AG09309 (cell line): ENCODE measurements around the gene JAZF1.

Source experiments
- DNase-seq: peaks from one replicate; pipeline ENCODE4 v3.0.0-alpha.2; 2010; ENCODE audit warnings: low read depth
- H3K4me3 ChIP-seq: 2 replicates; pipeline ENCODE4 v1.5.1; 2011; ENCODE audit warnings: mild to moderate bottlenecking, low read depth, low read length, moderate library complexity; ENCODE audit not compliant: control insufficient read depth
- CTCF ChIP-seq: IDR thresholded peaks from 2 replicates; pipeline ENCODE4 v1.5.1; 2011; ENCODE audit warnings: mild to moderate bottlenecking, low read depth, low read length, inconsistent platforms; ENCODE audit not compliant: insufficient read depth, control insufficient read depth; ENCODE audit errors: missing control alignments

JAZF1 gene

GRCh38 chr7:28222636-28223035 is 42.0 kb upstream of the JAZF1 start:
- DNase-seq, result no peak
- no peak overlapping the region for H3K4me3 ChIP-seq
- TF ChIP-seq CTCF, result no peak

- H3K4me3 ChIP-seq, result no peak overlapping the region
- no peak for TF ChIP-seq CTCF
- no peak for DNase-seq
Measured at GRCh38 chr7:28219793-28220192, 39.2 kb upstream of the JAZF1 start.

DNA sequence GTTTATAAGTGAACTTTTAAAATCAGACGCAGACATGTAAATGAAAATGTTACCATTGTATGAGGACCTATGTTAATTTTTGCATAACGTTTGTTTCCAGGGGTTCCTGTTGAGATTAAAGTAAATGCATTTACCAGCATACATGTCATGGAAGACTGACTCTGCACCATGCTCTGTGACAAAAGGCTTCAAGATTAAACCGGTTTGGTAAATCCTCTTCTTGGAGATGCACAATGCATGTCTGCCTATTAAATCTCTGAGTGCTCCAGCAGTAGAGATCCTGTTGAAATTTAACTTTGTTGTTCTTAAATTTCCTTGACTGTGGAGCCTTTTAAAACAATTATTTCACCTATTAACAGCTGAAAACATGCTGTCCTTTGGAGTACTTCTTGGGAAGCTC is 36.5 kb upstream of the JAZF1 start:
- no peak for DNase-seq
- no peak for TF ChIP-seq CTCF
- H3K4me3 ChIP-seq, result no peak overlapping the region

DNA sequence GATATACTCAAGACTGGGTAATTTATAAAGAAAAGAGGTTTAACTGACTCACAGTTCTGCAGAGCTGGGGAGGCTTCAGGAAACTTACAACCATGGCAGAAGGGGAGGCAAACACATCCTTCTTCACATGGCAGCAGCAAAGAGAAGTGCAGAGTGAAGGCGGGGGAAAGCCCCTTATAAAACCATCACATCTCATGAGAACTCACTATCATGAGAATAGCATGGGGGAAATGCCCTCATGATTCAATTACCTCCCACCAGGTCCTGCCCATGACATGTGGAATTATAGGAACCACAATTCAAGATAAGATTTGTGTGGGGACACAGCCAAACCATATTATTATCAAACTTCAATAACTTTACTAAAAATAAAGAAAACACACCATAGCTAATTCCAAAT is 30.4 kb upstream of the JAZF1 start:
- DNase-seq, result no peak
- TF ChIP-seq CTCF, result no peak
- H3K4me3 ChIP-seq, result no peak overlapping the region

DNA sequence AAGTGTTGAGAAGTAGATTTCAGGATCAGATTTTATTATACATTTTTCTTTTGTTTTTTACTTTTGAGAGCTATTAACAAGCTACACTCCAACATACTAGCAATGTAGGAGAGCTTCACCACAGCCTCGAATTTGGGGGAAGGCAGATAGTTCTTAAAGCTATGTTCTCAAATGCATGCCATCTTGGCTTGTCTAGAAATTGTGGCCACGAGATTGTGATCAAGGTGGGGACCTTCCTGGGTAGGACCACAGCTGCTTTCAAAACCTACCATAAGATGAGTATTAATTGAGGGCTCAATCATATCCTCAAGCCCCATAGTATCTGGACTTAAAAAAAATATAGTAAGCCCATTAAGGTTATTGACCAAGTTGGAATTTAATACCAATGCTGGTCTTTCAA is 27.9 kb upstream of the JAZF1 start:
- H3K4me3 ChIP-seq, result no peak overlapping the region
- no peak for TF ChIP-seq CTCF
- DNase-seq, result no peak

GRCh38 chr7:28207486-28208158 is 27.0 kb upstream of the JAZF1 start:
- no peak for TF ChIP-seq CTCF
- no peak for DNase-seq
- H3K4me3 ChIP-seq, result no peak overlapping the region

DNA sequence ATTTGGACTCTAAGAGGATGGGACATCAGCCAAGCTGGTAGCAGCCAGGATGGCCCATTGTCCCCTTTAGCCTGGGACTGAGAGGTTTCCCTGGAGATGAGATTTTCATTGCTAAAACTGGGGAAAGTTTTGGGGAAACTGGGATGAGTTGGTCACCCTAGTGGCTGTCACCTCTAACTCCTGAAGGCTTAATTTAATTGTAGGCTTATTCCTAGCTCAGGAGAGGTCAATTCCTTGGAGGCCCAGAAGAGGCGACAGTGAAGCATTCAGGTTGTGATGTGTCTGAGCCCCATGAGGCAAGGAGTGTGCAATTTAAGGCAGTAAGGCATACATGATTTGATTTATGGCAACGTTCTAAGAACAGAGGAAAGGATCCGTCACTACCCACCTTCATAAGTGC is 24.9 kb upstream of the JAZF1 start:
- TF ChIP-seq CTCF, result no peak
- no peak overlapping the region for H3K4me3 ChIP-seq
- DNase-seq, result no peak
